IMR-90 (cell line): ENCODE measurements around the gene SLC4A1AP. TPM values are rescaled to one million over a fixed set of nuclear protein-coding genes. Genes with fewer than 3 reads are reported as not detected.

Experiments used
- ATAC-seq: fragments of 200-7000 bp; cut with Tn5 transposase; 2 replicates; pipeline ENCODE4 v1.9.1; 2020; ENCODE audit warnings: low read depth, mild to moderate bottlenecking, moderate library complexity
- BruUV-seq: library from RNA; stranded (reverse); fragments of 400-500 nt; replicated peaks from 2 replicates; lab custom pipeline; 2021; lab: Mats Ljungman, UMichigan
- CTCF ChIA-PET: fragments of 300-600 bp; formaldehyde crosslinking; extraction: SDS; loops from one replicate; lab custom pipeline; 2021; ENCODE audit warnings: antibody characterized with exemption; lab: Yijun Ruan, JAX
- POLR2A ChIA-PET: fragments of 300-600 bp; sonication (Branson Sonifier 250); formaldehyde crosslinking; loops from one replicate; lab custom pipeline; 2022; ENCODE audit warnings: antibody characterized with exemption; ENCODE audit not compliant: unreplicated experiment; lab: Charles Lee
- DNase-seq: peaks from one replicate; pipeline ENCODE4 v3.0.0; 2013
- H2AFZ ChIP-seq: replicated peaks from 2 replicates; pipeline ENCODE3; 2013; ENCODE audit warnings: low read length, mild to moderate bottlenecking; ENCODE audit not compliant: poor library complexity
- H2AK5ac ChIP-seq: 2 replicates; pipeline ENCODE4 v1.6.1; 2013; ENCODE audit warnings: low read depth, low read length, inconsistent platforms
- H2AK9ac ChIP-seq: replicated peaks from 2 replicates; pipeline ENCODE3; 2013; ENCODE audit warnings: mild to moderate bottlenecking, low read depth, low read length, moderate library complexity; ENCODE audit not compliant: poor library complexity
- H2BK120ac ChIP-seq: 2 replicates; pipeline ENCODE4 v1.6.1; 2013; ENCODE audit warnings: low read depth, low read length, inconsistent platforms
- H2BK15ac ChIP-seq: 3 replicates; pipeline ENCODE4 v1.6.1; 2013; ENCODE audit warnings: low read depth, low read length, inconsistent platforms
- H2BK20ac ChIP-seq: 2 replicates; pipeline ENCODE4 v1.6.1; 2013; ENCODE audit warnings: low read depth, mild to moderate bottlenecking, inconsistent platforms, low read length, moderate library complexity
- H2BK5ac ChIP-seq: 2 replicates; pipeline ENCODE4 v1.6.1; 2013; ENCODE audit warnings: mild to moderate bottlenecking, low read depth, low read length, inconsistent platforms; ENCODE audit not compliant: poor library complexity, severe bottlenecking
- H3K14ac ChIP-seq: replicated peaks from 2 replicates; pipeline ENCODE4 v1.6.1; 2013; ENCODE audit warnings: low read depth, low read length, inconsistent platforms
- H3K18ac ChIP-seq: 2 replicates; pipeline ENCODE4 v1.6.1; 2013; ENCODE audit warnings: low read depth, low read length, control low read depth
- H3K23ac ChIP-seq: 2 replicates; pipeline ENCODE4 v1.6.1; 2013; ENCODE audit warnings: low read depth, low read length, inconsistent platforms
- H3K27ac ChIP-seq: 2 replicates; pipeline ENCODE4 v1.5.1; 2013; ENCODE audit warnings: mild to moderate bottlenecking, control low read depth, low read length; ENCODE audit not compliant: insufficient read depth
- H3K27me3 ChIP-seq: 2 replicates; pipeline ENCODE4 v1.6.1; 2013; ENCODE audit warnings: low read length; ENCODE audit not compliant: control insufficient read depth, insufficient read depth
- H3K36me3 ChIP-seq: 2 replicates; pipeline ENCODE4 v1.6.1; 2013; ENCODE audit warnings: low read length, mixed read lengths; ENCODE audit not compliant: control insufficient read depth, insufficient read depth
- H3K4ac ChIP-seq: 2 replicates; pipeline ENCODE4 v1.6.1; 2013; ENCODE audit warnings: low read depth, low read length, inconsistent platforms
- H3K4me1 ChIP-seq: 2 replicates; pipeline ENCODE4 v1.6.1; 2013; ENCODE audit warnings: low read length, mixed read lengths; ENCODE audit not compliant: control insufficient read depth, insufficient read depth
- H3K4me2 ChIP-seq: 2 replicates; pipeline ENCODE4 v1.6.1; 2013; ENCODE audit warnings: low read depth, mild to moderate bottlenecking, control low read depth, low read length, moderate library complexity
- H3K4me3 ChIP-seq: 2 replicates; pipeline ENCODE4 v1.5.1; 2013; ENCODE audit warnings: low read depth, mild to moderate bottlenecking, control low read depth, low read length, moderate library complexity; ENCODE audit not compliant: insufficient read depth
- H3K56ac ChIP-seq: 2 replicates; pipeline ENCODE4 v1.6.1; 2013; ENCODE audit warnings: low read length, inconsistent platforms; ENCODE audit not compliant: insufficient read depth; ENCODE audit errors: extremely low read depth
- H3K79me1 ChIP-seq, 2 experiments: 2 replicates each; pipeline ENCODE4 v1.6.1; 2013; ENCODE audit warnings: low read length in 2 of 2, inconsistent platforms in 1 of 2, low read depth in 1 of 2
- H3K9ac ChIP-seq: 2 replicates; pipeline ENCODE4 v1.6.1; 2013; ENCODE audit warnings: low read depth, low read length, control low read depth
- H3K9me1 ChIP-seq: 2 replicates; pipeline ENCODE4 v1.6.1; 2013; ENCODE audit warnings: low read length, inconsistent platforms; ENCODE audit not compliant: insufficient read depth
- H3K9me3 ChIP-seq: 2 replicates; pipeline ENCODE4 v1.6.1; 2013; ENCODE audit warnings: low read length; ENCODE audit not compliant: control insufficient read depth, insufficient read depth
- H4K20me1 ChIP-seq: 2 replicates; pipeline ENCODE4 v1.6.1; 2013; ENCODE audit warnings: low read length, inconsistent platforms; ENCODE audit not compliant: insufficient read depth
- H4K5ac ChIP-seq: 2 replicates; pipeline ENCODE4 v1.6.1; 2013; ENCODE audit warnings: mild to moderate bottlenecking, low read depth, low read length, control low read depth
- H4K8ac ChIP-seq, 2 experiments: 2 replicates each; pipeline ENCODE4 v1.6.1; 2013; ENCODE audit warnings: low read depth in 2 of 2, low read length in 2 of 2, control low read depth in 1 of 2, inconsistent platforms in 1 of 2
- H4K91ac ChIP-seq: 2 replicates; pipeline ENCODE4 v1.6.1; 2013; ENCODE audit warnings: low read depth, low read length, inconsistent platforms; ENCODE audit not compliant: insufficient read depth
- BHLHE40 ChIP-seq: fragments of 150-350 bp; IDR thresholded peaks from 2 replicates; pipeline ENCODE4 v1.6.1; 2016; ENCODE audit warnings: mild to moderate bottlenecking, low read depth, low read length
- CEBPB ChIP-seq: IDR thresholded peaks from 2 replicates; pipeline ENCODE4 v1.6.1; 2012; ENCODE audit warnings: low read depth, low read length, improper control_type of control experiment
- CHD1 ChIP-seq: IDR thresholded peaks from 2 replicates; pipeline ENCODE4 v1.6.1; 2012; ENCODE audit warnings: low read depth, low read length, improper control_type of control experiment
- CTCF ChIP-seq: conservative IDR thresholded peaks from 2 replicates; pipeline ENCODE4 v1.5.1; 2012; ENCODE audit warnings: mild to moderate bottlenecking, low read depth, low read length, improper control_type of control experiment
- FOS ChIP-seq: fragments of 150-350 bp; IDR thresholded peaks from 2 replicates; pipeline ENCODE4 v1.6.1; 2016; ENCODE audit warnings: low read depth, low read length
- MAZ ChIP-seq: IDR thresholded peaks from 2 replicates; pipeline ENCODE4 v1.6.1; 2012; ENCODE audit warnings: low read depth, mild to moderate bottlenecking, low read length, improper control_type of control experiment, moderate library complexity, borderline replicate concordance
- POLR2A ChIP-seq: IDR thresholded peaks from 2 replicates; pipeline ENCODE4 v1.6.1; 2012; ENCODE audit warnings: mild to moderate bottlenecking, low read depth, low read length
- RCOR1 ChIP-seq: IDR thresholded peaks from 2 replicates; pipeline ENCODE4 v1.6.1; 2012; ENCODE audit warnings: mild to moderate bottlenecking, low read length, improper control_type of control experiment; ENCODE audit not compliant: insufficient replicate concordance
- SMC3 ChIP-seq: fragments of 150-350 bp; IDR thresholded peaks from 2 replicates; pipeline ENCODE4 v1.6.1; 2016; ENCODE audit warnings: low read depth, mild to moderate bottlenecking, antibody characterized with exemption, low read length, moderate library complexity
- USF2 ChIP-seq: fragments of 150-350 bp; IDR thresholded peaks from 2 replicates; pipeline ENCODE4 v1.6.1; 2017; ENCODE audit warnings: mild to moderate bottlenecking, antibody characterized with exemption, low read length, low read depth
- WGBS, 2 experiments: methylation state at CpG; one replicate each; pipeline versions ENCODE4 v1.1.5 to v1.1.7; 2013; ENCODE audit warnings: missing lambda C conversion rate in 2 of 2; ENCODE audit not compliant: insufficient read length in 1 of 2; ENCODE audit errors: extremely low coverage in 2 of 2; 5-methylcytosine and 5-hydroxymethylcytosine counted together
- dilution Hi-C: fragments of 300-500 bp; cut with HindIII; formaldehyde crosslinking; loops from one replicate; pipeline ENCODE4 v1.14.3; 2018; ENCODE audit warnings: low sequenced_read_pairs; ENCODE audit not compliant: unreplicated experiment
- in situ Hi-C: fragments of 300-500 bp; cut with MboI; formaldehyde crosslinking; loops from 3 replicates; pipeline ENCODE4 v1.14.3; 2019; ENCODE audit warnings: low sequenced_read_pairs, inconsistent platforms, mixed read lengths
- intact Hi-C: fragments of 100-400 bp; cut with micrococcal nuclease; formaldehyde crosslinking; loops from 2 replicates; pipeline ENCODE4 v1.10.0; 2022
- polyA plus RNA-seq, 3 experiments: library from polyadenylated mRNA; depleted of rRNA; stranded (reverse); fragments of >200 nt; gene quantifications; 2 replicates each; pipeline ENCODE4 v1.2.3, GENCODE V29; 2012; ENCODE audit warnings: low replicate concordance in 1 of 3
- total RNA-seq: library from RNA; depleted of rRNA; stranded (reverse); fragments of >200 nt; gene quantifications from 2 replicates; pipeline ENCODE4 v1.2.3, GENCODE V29; 2012

Gene SLC4A1AP
- total and polyA plus RNA-seq, 2 of the 4 experiments (the other 2 are of a cell fraction), result 11.7 to 13.6 TPM

GRCh38 chr2:27663285-27664153 lies at the start of gene SLC4A1AP, which contains the start of gene SUPT7L (continued):
- TF ChIP-seq FOS, result no peak
- TF ChIP-seq POLR2A, result peak; percentile 58; the same call in 1 of the 2 replicates
- TF ChIP-seq CEBPB, result peak; percentile 4; the same call in 1 of the 2 replicates
- no peak for TF ChIP-seq CTCF

GRCh38 chr2:27613985-27614384 lies 49.7 kb upstream of the SLC4A1AP start:
- dilution Hi-C loops, result no loop called here
- H4K20me1 ChIP-seq, result no peaks in the 10 kb centered on the region

More at GRCh38 chr2:27613985-27614384, 49.7 kb upstream of the SLC4A1AP start:
- Histone ChIP-seq H3K9me1 (no peaks in the 10 kb centered on the region), H4K8ac (no peak overlapping the region), H2BK5ac (no peak overlapping the region), H3K9ac (no peak overlapping the region), H3K4me2 (no peak overlapping the region), H2BK20ac (no peak overlapping the region), H2AK5ac (no peak overlapping the region), H3K23ac (no peak overlapping the region), H2AK9ac (no peak overlapping the region), H2BK120ac (no peak overlapping the region), H3K56ac (no peak overlapping the region), H3K36me3 (peaks cover 37% of the 10 kb centered on the region), H3K79me1 (peaks cover 8 to 22% of the 10 kb centered on the region in 2 experiments), H3K27ac (no peak overlapping the region), H4K91ac (no peak overlapping the region), H3K9me3 (no peaks in the 10 kb centered on the region), H3K4ac (no peak overlapping the region), H3K14ac (no peak overlapping the region), H3K27me3 (no peaks in the 10 kb centered on the region), H3K4me3 (no peak overlapping the region), H2AFZ (no peak overlapping the region), H3K18ac (no peak overlapping the region), H2BK15ac (no peak overlapping the region), H3K4me1 (no peaks in the 10 kb centered on the region), H4K5ac (no peak overlapping the region)
- intact Hi-C loops (no loop called here), in situ Hi-C loops (no loop called here)
- no CpG with 5 or more reads among the region's 2 CpGs for WGBS, 2 experiments
- ChIA-PET POLR2A (no interaction called here), CTCF (no interaction called here)
- DNase-seq (no peak), ATAC-seq (no peak)
- no peak for TF ChIP-seq USF2
- no peak for TF ChIP-seq SMC3
- TF ChIP-seq BHLHE40, result no peak
- TF ChIP-seq CHD1, result no peak
- no peak for TF ChIP-seq CTCF
- TF ChIP-seq MAZ, result no peak
- TF ChIP-seq RCOR1, result no peak
- BruUV-seq, result no TSS peak
